ENCODE results near the gene IPO7.
A peak's percentile ranks its signal among the peaks of the same experiment; 100 is the strongest.

DNA sequence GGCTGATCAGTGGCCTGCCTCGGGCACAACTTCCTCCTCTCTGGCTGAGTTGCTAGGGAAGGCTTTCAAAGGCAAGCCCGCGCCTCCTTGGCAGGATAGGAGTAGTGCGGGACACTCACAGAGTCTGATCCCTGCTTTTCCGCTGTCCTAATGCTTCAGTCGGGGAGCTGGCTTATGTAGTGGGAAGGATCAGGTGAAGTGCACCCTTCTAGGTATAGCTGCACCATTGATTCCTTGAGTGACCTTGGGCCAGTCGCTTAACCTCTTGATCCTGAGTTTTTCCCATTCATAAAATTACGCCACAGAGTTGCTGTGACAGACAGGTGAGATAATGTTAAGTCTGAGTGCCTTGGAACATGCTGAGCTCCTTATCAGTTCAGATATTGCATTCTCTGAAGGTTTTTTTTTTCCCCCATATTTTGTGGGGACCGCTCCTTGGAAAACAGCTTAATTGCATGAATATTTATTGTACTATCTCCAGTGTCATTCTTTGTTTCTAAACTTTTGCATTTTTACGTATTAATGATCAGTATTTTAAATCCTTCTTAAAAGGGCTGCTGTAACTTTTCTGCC is 961 bp downstream of the IPO7 start:
- TF ChIP-seq, protein P1, sequence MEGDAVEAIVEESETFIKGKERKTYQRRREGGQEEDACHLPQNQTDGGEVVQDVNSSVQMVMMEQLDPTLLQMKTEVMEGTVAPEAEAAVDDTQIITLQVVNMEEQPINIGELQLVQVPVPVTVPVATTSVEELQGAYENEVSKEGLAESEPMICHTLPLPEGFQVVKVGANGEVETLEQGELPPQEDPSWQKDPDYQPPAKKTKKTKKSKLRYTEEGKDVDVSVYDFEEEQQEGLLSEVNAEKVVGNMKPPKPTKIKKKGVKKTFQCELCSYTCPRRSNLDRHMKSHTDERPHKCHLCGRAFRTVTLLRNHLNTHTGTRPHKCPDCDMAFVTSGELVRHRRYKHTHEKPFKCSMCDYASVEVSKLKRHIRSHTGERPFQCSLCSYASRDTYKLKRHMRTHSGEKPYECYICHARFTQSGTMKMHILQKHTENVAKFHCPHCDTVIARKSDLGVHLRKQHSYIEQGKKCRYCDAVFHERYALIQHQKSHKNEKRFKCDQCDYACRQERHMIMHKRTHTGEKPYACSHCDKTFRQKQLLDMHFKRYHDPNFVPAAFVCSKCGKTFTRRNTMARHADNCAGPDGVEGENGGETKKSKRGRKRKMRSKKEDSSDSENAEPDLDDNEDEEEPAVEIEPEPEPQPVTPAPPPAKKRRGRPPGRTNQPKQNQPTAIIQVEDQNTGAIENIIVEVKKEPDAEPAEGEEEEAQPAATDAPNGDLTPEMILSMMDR (IDR thresholded peaks at IDR 0.05): peak in 1 of 4 experiments; percentile 1
- TF ChIP-seq POLR2A (IDR thresholded peaks at IDR 0.05): no peak
